ENCODE measurements around the gene APLP1. TPM values are rescaled to one million over a fixed set of nuclear protein-coding genes. Genes with fewer than 3 reads are reported as not detected.
A peak's percentile ranks its signal among the peaks of the same experiment; 100 is the strongest.

Gene APLP1
- total RNA-seq, 1 experiment from 2014 or later = 36.9 TPM

- Histone ChIP-seq H3K79me1 (ENCODE audit: insufficient read depth, low read depth, low read length, poor library complexity, severe bottlenecking) (no peaks in the 10 kb centered on the region), H3K14ac (ENCODE audit: insufficient read depth, low read length) (no peak overlapping the region; the same call in 1 of the 2 replicates), H3K4me2 (ENCODE audit: insufficient read depth, insufficient read length, low read length) (peak overlapping the region; percentile 72), H2BK5ac (ENCODE audit: insufficient read length, low read length) (no peak overlapping the region), H3K4ac (ENCODE audit: low read depth, low read length) (no peak overlapping the region), H3K27ac (ENCODE audit: insufficient read length, low read depth, low read length) (no peak overlapping the region), H3K9ac (ENCODE audit: extremely low read depth, insufficient read length, low read length) (no peak overlapping the region), H3K23me2 (ENCODE audit: insufficient read length, low read depth, low read length, poor library complexity, severe bottlenecking) (peaks cover 15% of the 10 kb centered on the region), H4K8ac (replicated peaks; ENCODE audit: insufficient read length, low read depth, low read length) (no peak overlapping the region), H2BK15ac (ENCODE audit: low read depth, low read length) (no peak overlapping the region), H4K20me1 (ENCODE audit: control insufficient read depth, insufficient read depth, insufficient read length) (no peaks in the 10 kb centered on the region), H3K18ac (ENCODE audit: insufficient read length, low read depth, low read length) (no peak overlapping the region), H2AK5ac (ENCODE audit: insufficient read length, low read length) (no peak overlapping the region), H3K79me2 (ENCODE audit: insufficient read depth, low read length) (no peaks in the 10 kb centered on the region), H3K27me3 (ENCODE audit: insufficient read depth, low read length) (peaks cover 23% of the 10 kb centered on the region; the same call in 1 of the 2 replicates), H3K9me3 (ENCODE audit: control insufficient read depth, low read depth, low read length) (no peaks in the 10 kb centered on the region), H4K5ac (ENCODE audit: insufficient read length, low read depth, low read length) (no peak overlapping the region), H2AFZ (ENCODE audit: low read length) (no peak overlapping the region), H3K56ac (ENCODE audit: insufficient read length, low read depth, low read length) (no peak overlapping the region), H4K91ac (ENCODE audit: insufficient read length, low read depth, low read length) (no peak overlapping the region), H2BK120ac (ENCODE audit: low read depth, low read length, poor library complexity, severe bottlenecking) (no peak overlapping the region), H2BK20ac (ENCODE audit: low read depth, low read length, poor library complexity, severe bottlenecking) (no peak overlapping the region), H2BK12ac (ENCODE audit: insufficient read length, low read depth, low read length) (no peak overlapping the region), H3T11ph (ENCODE audit: low read length) (no peak overlapping the region), H3K23ac (ENCODE audit: insufficient read length, low read depth, low read length) (no peak overlapping the region), H3K4me1 (ENCODE audit: insufficient read depth, low read length) (no peaks in the 10 kb centered on the region)
- no peak for TF ChIP-seq CTCF (conservative IDR thresholded peaks at IDR 0.05)
- Mint-ChIP-seq H3K4me1 (peaks cover 18 to 25% of the 10 kb centered on the region in 2 experiments), H3K27me3 (ENCODE audit: low read depth) (peaks cover 88% of the 10 kb centered on the region), H3K27ac (no peak overlapping the region; a peak in 2 of 7 replicates), H3K36me3 (ENCODE audit: insufficient read depth in 1 of 3, low read depth in 3 of 3) (no peaks in the 10 kb centered on the region; a peak in 1 of 7 replicates), H3K9me3 (peaks cover 2 to 3% of the 10 kb centered on the region in 2 experiments; a peak in 2 of 5 replicates), H3K4me3 (peak overlapping the region; percentile 64 to 90)
- WGBS (ENCODE audit: extremely low coverage, insufficient read length, low lambda C conversion rate) = no CpG with 5 or more reads among the region's 63 CpGs
- peak; percentile 70 for DNase-seq
These were observed 22.9 kb upstream of the APLP1 start for GRCh38 chr19:35845215-35846037.
